ENCODE measurements around the gene COL1A1.

The COL1A1 gene

DNA sequence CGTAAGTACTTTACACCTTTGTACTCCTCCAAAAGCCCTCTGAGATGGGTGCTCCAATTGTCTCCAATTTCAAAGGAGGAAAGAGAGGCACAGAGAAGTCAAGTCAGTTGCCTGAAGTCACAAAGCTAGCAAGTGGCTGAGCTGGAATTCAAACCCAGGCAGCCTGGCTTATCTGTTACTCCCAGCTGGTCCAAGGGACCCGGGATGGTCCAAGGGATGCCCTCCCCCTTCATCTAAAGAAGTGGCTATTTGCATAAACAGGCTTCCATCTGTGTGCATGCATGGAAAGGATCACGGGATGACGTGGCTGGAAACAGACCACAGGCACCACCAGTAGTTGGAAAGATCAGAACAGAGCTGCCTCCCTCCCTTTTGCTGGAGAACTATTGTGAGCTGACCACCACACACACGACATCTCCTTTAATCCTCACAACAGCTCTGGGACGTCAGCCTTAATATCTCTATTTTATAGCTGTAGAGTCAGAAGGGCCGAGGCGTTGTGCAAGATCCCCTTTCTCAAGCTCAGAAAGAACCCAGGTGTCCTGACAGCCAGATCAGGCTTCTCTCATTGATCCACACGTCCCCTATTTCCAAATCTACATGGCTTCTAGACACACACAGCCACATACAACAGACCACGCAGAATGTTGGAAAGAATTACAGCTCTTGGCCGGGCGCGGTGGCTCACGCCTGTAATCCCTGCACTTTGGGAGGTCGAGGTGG, 10.9 kb upstream of the COL1A1 start:
- Histone ChIP-seq H3K9me3 (ENCODE audit: insufficient read depth, low read depth, low read length) (no peaks in the 10 kb centered on the region), H3K27me3 (ENCODE audit: insufficient read depth, low read length) (no peaks in the 10 kb centered on the region), H3K36me3 (ENCODE audit: insufficient read depth, low read length) (no peaks in the 10 kb centered on the region), H3K9ac (ENCODE audit: low read depth, low read length) (no peak overlapping the region), H3K4me1 (ENCODE audit: insufficient read depth, low read length) (peaks cover 47% of the 10 kb centered on the region), H3K27ac (ENCODE audit: low read depth, low read length) (no peak overlapping the region), H3K4me3 (ENCODE audit: low read length) (no peak overlapping the region)
- 81% methylated on average over 15 of the region's 15 CpGs for WGBS

DNA sequence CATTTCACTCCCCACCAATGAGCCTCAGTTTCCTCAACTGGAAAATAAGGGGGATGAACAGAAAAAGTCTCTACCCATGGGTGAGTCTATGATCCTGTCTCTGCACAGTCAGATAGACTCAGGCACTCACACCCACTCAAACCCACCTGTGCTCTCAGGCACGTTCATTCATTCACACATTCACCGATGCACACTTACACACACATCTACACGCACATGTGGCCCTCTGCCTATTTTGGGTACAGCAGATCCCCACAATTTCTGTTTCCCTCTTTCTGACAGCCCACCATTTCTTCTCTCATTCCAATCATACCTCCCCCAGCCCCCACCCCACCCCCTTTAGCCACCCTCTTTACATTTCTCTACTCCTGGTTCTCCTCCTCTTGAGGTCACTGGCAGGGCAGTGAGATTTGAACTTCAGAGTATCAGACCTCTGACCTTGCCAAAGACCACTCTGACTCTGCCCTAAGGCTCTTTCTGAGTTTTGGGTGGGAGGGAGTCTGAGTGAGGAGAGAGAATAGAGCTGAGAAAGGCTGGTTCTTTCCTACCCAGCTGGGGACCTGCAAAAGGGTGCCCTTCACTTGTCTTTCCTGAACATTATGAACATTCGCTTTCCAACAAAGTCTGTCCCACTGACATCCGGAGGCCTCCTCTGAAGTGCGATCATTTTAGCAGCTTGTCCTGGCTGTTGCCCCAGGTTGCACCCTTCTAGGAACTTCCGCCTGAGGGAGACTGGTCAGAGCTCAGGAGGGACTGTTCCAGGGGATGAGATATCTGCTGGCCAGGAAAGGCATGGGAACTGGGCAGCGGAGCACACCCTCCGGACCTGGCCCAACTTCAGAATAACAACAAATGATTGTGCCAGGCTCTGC, 10.1 kb upstream of the COL1A1 start:
- H3K9me3 ChIP-seq (ENCODE audit: insufficient read depth, low read depth, low read length): no peaks in the 10 kb centered on the region
- no peak overlapping the region for H3K4me3 ChIP-seq (ENCODE audit: low read length)
- peaks cover 55% of the 10 kb centered on the region for H3K4me1 ChIP-seq (ENCODE audit: insufficient read depth, low read length)
- peak overlapping the region; percentile 70; the same call in 1 of the 2 replicates for H3K27ac ChIP-seq (ENCODE audit: low read depth, low read length)
- WGBS: 59% methylated on average over 9 of the region's 9 CpGs
- no peaks in the 10 kb centered on the region for H3K27me3 ChIP-seq (ENCODE audit: insufficient read depth, low read length)
- peak overlapping the region; percentile 57; the same call in 1 of the 2 replicates for H3K9ac ChIP-seq (ENCODE audit: low read depth, low read length)
- H3K36me3 ChIP-seq (ENCODE audit: insufficient read depth, low read length): no peaks in the 10 kb centered on the region

DNA sequence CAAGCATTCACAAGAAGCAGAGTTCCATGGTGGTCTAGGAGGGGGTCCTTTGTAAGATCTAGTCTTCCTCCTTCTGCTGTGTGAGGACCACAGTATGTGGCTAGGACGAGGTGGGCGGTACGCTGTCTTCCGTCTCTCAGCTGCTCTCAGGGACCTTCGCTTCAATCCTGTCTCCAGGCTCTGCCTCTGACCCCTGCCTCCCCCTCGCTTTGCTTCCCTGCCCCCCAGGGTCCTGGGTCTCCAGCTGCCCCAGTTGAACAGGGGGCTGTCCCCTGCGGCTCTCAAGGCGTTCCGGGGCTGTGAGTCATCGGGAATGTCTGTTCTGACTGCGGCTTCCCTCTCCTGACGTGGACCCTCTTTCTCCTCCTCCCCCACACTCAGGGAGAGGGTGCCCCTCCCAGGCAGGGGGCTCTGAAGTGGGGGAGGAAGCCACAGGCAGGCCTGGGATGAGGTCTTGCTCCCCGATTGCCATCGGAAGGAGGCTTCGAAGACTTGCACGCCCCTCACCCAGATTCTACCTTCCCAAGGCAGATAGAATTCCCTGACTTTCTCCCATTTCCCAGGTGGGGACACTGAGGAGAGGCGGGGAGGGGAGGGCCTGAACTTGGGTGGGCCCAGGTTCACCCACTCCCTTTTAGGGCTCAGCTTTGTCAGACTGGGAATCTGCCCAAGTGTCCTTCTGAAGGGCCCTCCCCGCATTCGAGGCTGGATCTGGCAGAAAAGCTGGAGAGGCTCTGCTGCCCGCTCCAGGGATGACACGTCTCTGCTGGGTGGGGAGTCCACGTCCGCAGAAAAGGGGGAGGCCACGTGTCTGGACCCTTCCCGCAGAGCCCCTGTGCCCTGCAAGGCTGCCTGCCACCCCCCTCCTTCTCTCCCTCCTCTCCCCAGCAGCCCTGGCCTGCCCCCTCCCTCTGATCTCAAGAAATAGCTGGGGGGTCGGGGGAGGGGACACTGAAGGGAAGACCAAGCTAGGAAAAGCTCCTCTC, 9.1 kb upstream of the COL1A1 start:
- peak overlapping the region; percentile 81 for H3K27ac ChIP-seq (ENCODE audit: low read depth, low read length)
- H3K9ac ChIP-seq (ENCODE audit: low read depth, low read length): peak overlapping the region; percentile 57
- no peaks in the 10 kb centered on the region for H3K27me3 ChIP-seq (ENCODE audit: insufficient read depth, low read length)
- peak overlapping the region; percentile 17; the same call in 1 of the 2 replicates for H3K4me3 ChIP-seq (ENCODE audit: low read length)
- H3K36me3 ChIP-seq (ENCODE audit: insufficient read depth, low read length): no peaks in the 10 kb centered on the region
- 10% methylated on average over 25 of the region's 26 CpGs for WGBS
- H3K4me1 ChIP-seq (ENCODE audit: insufficient read depth, low read length): peaks cover 56% of the 10 kb centered on the region
- H3K9me3 ChIP-seq (ENCODE audit: insufficient read depth, low read depth, low read length): no peaks in the 10 kb centered on the region

DNA sequence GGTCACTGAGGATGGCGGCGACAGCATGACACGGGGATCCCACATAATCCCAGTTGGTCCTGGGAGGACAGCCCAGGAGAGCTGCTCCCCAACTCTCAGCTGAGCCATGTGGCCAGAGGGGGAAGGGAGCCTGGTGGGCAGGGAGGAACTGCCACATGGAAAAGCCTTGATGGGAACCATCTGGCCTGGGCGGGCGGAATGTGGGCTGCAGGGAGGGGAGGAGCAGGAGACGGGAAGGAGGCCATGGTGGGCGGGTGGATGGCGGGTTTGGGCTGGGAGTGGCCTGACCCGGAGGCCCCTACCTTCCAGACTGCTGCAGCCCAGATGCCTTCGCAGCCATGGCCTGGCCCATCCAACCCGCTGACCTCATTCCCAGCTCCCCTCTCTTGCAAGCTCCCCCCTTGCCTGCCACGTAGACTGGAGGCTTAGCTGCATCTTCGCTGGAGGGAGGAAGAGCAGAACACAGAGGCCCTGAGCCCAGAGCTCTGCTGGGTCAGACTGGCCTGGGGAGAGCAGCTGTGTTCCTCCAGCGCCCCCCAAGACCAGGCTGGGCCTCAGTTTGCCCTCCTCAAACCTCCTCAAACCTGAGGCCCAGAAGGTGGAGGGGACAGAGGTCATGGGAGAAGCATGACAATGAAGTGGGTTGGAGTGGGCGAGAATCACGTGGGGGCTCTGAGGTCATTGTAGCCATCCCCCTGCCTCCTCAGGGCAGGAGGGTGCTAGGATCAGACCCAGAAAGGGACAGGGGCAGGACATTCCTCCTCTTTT, 8.2 kb upstream of the COL1A1 start:
- Histone ChIP-seq H3K27ac (ENCODE audit: low read depth, low read length) (peak overlapping the region; percentile 81), H3K36me3 (ENCODE audit: insufficient read depth, low read length) (no peaks in the 10 kb centered on the region), H3K4me1 (ENCODE audit: insufficient read depth, low read length) (peaks cover 62% of the 10 kb centered on the region), H3K9me3 (ENCODE audit: insufficient read depth, low read depth, low read length) (no peaks in the 10 kb centered on the region), H3K4me3 (ENCODE audit: low read length) (peak overlapping the region; percentile 17; the same call in 1 of the 2 replicates), H3K27me3 (ENCODE audit: insufficient read depth, low read length) (no peaks in the 10 kb centered on the region; the same call in 1 of the 2 replicates), H3K9ac (ENCODE audit: low read depth, low read length) (peak overlapping the region; percentile 57; the same call in 1 of the 2 replicates)
- 27% methylated on average over 16 of the region's 16 CpGs for WGBS

DNA sequence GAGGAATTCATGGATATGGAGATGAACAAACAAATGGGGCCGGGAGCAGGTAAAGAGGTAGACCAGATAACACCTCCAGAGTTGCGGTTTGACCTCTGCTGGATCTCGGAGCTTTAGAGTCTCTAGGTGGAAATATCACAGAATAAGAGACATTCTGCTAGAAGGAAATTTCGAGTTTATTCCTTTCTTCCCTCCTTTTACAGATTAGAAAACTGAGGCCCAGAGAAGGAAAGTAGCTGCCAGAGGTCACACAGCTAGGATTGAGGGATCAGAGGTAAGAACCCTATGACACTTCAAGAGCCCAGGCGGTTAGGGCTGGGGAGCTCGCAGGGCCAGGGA, 7.7 kb upstream of the COL1A1 start:
- H3K9ac ChIP-seq (ENCODE audit: low read depth, low read length): peak overlapping the region; percentile 15; the same call in 1 of the 2 replicates
- H3K36me3 ChIP-seq (ENCODE audit: insufficient read depth, low read length): no peaks in the 10 kb centered on the region
- 80% methylated on average over 6 of the region's 6 CpGs for WGBS
- H3K9me3 ChIP-seq (ENCODE audit: insufficient read depth, low read depth, low read length): no peaks in the 10 kb centered on the region
- H3K4me3 ChIP-seq (ENCODE audit: low read length): no peak overlapping the region
- peaks cover 62% of the 10 kb centered on the region for H3K4me1 ChIP-seq (ENCODE audit: insufficient read depth, low read length)
- no peaks in the 10 kb centered on the region; the same call in 1 of the 2 replicates for H3K27me3 ChIP-seq (ENCODE audit: insufficient read depth, low read length)
- H3K27ac ChIP-seq (ENCODE audit: low read depth, low read length): peak overlapping the region; percentile 50

DNA sequence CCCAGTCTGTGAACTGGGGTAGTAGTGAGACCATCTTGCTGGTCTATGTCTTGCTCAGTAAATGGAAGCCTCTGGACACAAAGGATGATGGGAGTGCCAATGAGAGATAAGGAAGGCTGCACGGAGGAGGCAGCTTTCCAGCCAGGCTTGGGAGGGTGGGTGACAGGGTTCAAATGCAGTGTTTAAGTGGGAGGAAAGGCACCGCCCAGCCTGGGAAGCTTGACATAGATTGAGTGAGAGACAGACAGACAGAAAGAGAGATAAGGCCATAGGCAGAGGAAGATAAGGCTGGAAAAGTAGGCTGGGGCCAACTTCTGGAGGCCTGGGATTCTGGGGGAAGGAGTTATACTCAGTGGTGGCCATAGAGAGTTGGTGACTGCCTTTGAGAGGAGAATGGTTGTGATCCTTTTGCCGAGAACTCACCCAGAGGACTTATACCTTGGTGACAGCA, 7.2 kb upstream of the COL1A1 start:
- no peak overlapping the region for H3K9ac ChIP-seq (ENCODE audit: low read depth, low read length)
- H3K27ac ChIP-seq (ENCODE audit: low read depth, low read length): no peak overlapping the region; the same call in 1 of the 2 replicates
- no peak overlapping the region for H3K4me3 ChIP-seq (ENCODE audit: low read length)
- H3K36me3 ChIP-seq (ENCODE audit: insufficient read depth, low read length): no peaks in the 10 kb centered on the region
- H3K4me1 ChIP-seq (ENCODE audit: insufficient read depth, low read length): peaks cover 62% of the 10 kb centered on the region
- 81% methylated on average over 3 of the region's 3 CpGs for WGBS
- H3K9me3 ChIP-seq (ENCODE audit: insufficient read depth, low read depth, low read length): no peaks in the 10 kb centered on the region
- peaks cover 4% of the 10 kb centered on the region for H3K27me3 ChIP-seq (ENCODE audit: insufficient read depth, low read length)

DNA sequence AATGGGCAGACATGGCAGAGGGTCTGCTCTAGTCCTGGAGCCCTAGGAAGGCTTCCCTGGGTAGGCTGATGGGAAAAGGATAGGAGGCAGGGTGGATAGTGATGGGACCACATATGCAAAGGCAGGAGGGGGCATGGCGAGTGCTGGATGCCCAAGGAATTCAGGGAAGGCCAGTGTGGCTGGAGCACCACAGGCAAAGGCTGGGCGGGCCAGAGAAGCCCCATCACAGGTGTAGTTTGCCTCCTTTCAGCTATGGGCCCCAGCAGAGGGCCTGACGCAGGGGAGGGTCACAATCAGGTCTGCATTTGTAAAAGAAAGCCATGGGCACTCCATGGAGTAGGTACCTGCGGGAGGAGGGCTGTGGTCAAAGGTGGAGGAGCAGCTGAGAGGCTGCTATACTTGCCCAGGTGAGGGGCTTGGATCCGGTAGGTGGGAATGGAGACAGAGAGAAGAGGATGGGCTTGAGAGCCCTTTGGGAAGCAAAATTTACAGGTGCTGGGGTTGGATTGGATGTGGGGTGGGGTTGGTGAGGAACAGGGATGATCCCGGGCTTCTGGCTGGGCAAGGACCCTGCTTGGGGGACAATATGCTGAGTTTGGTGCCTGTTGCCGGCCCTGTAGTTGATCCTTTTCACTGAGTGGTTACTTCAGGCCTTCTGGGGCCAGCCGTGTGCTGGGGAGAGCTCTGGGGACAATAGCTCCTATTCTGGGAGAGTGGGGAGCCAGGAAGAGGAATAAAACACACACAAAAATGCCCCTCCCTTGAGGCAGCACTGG, 6.5 kb upstream of the COL1A1 start:
- WGBS: 63% methylated on average over 8 of the region's 8 CpGs
- peaks cover 8% of the 10 kb centered on the region for H3K27me3 ChIP-seq (ENCODE audit: insufficient read depth, low read length)
- H3K27ac ChIP-seq (ENCODE audit: low read depth, low read length): no peak overlapping the region; the same call in 1 of the 2 replicates
- H3K4me3 ChIP-seq (ENCODE audit: low read length): no peak overlapping the region
- no peak overlapping the region for H3K9ac ChIP-seq (ENCODE audit: low read depth, low read length)
- no peaks in the 10 kb centered on the region for H3K36me3 ChIP-seq (ENCODE audit: insufficient read depth, low read length)
- H3K4me1 ChIP-seq (ENCODE audit: insufficient read depth, low read length): peaks cover 62% of the 10 kb centered on the region
- no peaks in the 10 kb centered on the region for H3K9me3 ChIP-seq (ENCODE audit: insufficient read depth, low read depth, low read length)

DNA sequence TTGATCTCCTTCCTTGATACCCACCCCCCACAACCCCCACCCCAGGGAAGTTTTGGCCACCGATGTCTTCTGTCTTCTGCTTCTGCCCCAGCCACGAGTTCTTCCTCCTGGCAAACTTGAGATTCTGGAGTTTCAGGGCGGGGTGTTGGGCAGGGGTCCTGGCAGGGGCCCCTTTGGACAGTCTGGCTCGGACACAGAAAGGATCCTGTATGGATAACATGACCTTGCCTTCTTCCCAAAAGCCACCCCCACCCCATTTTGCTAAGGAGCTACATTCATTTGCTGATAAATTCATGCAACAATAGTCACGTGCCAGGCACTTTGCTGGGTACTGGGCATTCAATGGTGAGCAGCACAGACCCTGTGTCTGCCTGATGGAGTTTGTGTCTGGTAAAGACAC, 5.9 kb upstream of the COL1A1 start:
- no peak overlapping the region for H3K9ac ChIP-seq (ENCODE audit: low read depth, low read length)
- WGBS: 55% methylated on average over 5 of the region's 5 CpGs
- peaks cover 56% of the 10 kb centered on the region for H3K4me1 ChIP-seq (ENCODE audit: insufficient read depth, low read length)
- no peak overlapping the region for H3K4me3 ChIP-seq (ENCODE audit: low read length)
- no peak overlapping the region for H3K27ac ChIP-seq (ENCODE audit: low read depth, low read length)
- H3K9me3 ChIP-seq (ENCODE audit: insufficient read depth, low read depth, low read length): no peaks in the 10 kb centered on the region
- peaks cover 14% of the 10 kb centered on the region for H3K27me3 ChIP-seq (ENCODE audit: insufficient read depth, low read length)
- H3K36me3 ChIP-seq (ENCODE audit: insufficient read depth, low read length): no peaks in the 10 kb centered on the region

DNA sequence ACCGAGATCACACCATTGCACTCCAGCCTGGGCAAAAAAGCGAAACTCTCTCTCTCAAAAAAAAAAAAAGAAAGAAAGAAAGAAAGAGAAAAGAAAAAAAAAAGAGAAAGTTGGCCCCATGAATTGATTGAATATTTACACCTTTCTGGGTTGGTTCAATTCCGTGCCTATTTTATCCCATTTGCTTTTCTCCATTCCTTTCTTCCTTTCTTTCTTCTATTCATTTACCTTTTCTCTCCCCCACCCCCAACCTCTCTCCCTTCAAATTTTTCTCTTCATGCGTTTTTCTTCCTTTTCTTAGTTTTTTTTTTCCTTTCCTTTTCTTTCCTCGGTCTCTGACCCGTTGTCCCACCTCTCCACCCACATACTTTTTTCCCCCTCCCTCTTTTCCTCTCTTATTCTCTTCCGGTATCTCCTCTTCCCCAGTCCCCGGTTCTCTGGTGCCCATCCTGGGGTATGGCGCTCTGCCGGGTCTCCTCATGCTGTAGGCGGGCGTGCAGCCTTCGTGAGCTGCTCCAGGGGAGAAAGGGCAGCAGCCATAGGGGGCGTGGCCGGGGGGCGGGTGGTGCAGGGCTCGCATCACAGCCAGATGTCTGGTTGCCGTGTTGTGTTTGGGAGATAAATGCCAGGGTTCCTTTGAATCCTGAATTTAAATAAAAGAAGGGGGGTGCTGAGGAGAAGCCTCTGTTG, 5.3 kb upstream of the COL1A1 start:
- Histone ChIP-seq H3K27ac (ENCODE audit: low read depth, low read length) (no peak overlapping the region), H3K4me3 (ENCODE audit: low read length) (no peak overlapping the region), H3K9ac (ENCODE audit: low read depth, low read length) (0 out of 2 replicates have a peak overlapping the region, but pooled peaks have one; percentile 6), H3K9me3 (ENCODE audit: insufficient read depth, low read depth, low read length) (no peaks in the 10 kb centered on the region), H3K27me3 (ENCODE audit: insufficient read depth, low read length) (peaks cover 20% of the 10 kb centered on the region), H3K4me1 (ENCODE audit: insufficient read depth, low read length) (peaks cover 54% of the 10 kb centered on the region), H3K36me3 (ENCODE audit: insufficient read depth, low read length) (no peaks in the 10 kb centered on the region)
- 12% methylated on average over 16 of the region's 18 CpGs for WGBS
